Right lobe of liver (tissue), 6 donors: ENCODE data around the gene STOM. TPM values are rescaled to one million over a fixed set of nuclear protein-coding genes. Genes with fewer than 3 reads are reported as not detected.
A peak's percentile ranks its signal among the peaks of the same experiment; 100 is the strongest.

Experiments used
- ATAC-seq, 4 donors: fragments of 200-7000 bp; cut with Tn5 transposase; one replicate each; pipeline ENCODE4 v1.9.1; 2020; ENCODE audit warnings: mild to moderate bottlenecking in 4 of 4, moderate library complexity in 4 of 4
- DNase-seq, 3 donors: peaks; one replicate each; pipeline ENCODE4 v3.0.0-alpha.2; 2020
- H3K27ac ChIP-seq, 3 donors: fragments of 200-600 bp; one replicate each; pipeline ENCODE4 v1.8.0; 2022
- H3K27me3 ChIP-seq, 2 donors: fragments of 200-600 bp; one replicate each; pipeline ENCODE4 v1.8.0; 2022
- H3K36me3 ChIP-seq, 4 donors: fragments of 200-600 bp; sonication (generic) in 1 of 4; one replicate each; pipeline versions ENCODE4 v1.5.1 to v1.8.0; 2017 to 2022; ENCODE audit warnings: control low read depth in 1 of 4
- H3K4me1 ChIP-seq, 4 donors: fragments of 200-600 bp; sonication (generic) in 1 of 4; one replicate each; pipeline versions ENCODE4 v1.5.1 to v1.8.0; 2017 to 2022; ENCODE audit warnings: control low read depth in 1 of 4
- H3K4me3 ChIP-seq, 3 donors: fragments of 200-600 bp; one replicate each; pipeline ENCODE4 v1.8.0; 2022
- H3K9me3 ChIP-seq, 4 donors: fragments of 200-600 bp; sonication (generic) in 1 of 4; one replicate each; pipeline versions ENCODE4 v1.5.1 to v1.8.0; 2017 to 2022; ENCODE audit warnings: control low read depth in 1 of 4
- CTCF ChIP-seq, 4 donors: fragments of 200-600 bp in 3 of 4; fragments of 450-650 bp in 1 of 4; IDR thresholded peaks; one replicate each; pipeline versions ENCODE4 v1.5.1 to v1.8.0; 2016 to 2022; ENCODE audit warnings: antibody characterized with exemption in 4 of 4, mild to moderate bottlenecking in 2 of 4
- POLR2A ChIP-seq: fragments of 450-650 bp; IDR thresholded peaks from one replicate; pipeline ENCODE4 v1.6.1; 2017; ENCODE audit warnings: antibody characterized with exemption, mild to moderate bottlenecking
- WGBS: methylation state at CpG from one replicate; pipeline ENCODE4 v1.1.6; 2018; ENCODE audit warnings: low coverage, low lambda C conversion rate; ENCODE audit not compliant: insufficient coverage; ENCODE audit errors: missing lambda C conversion rate; 5-methylcytosine and 5-hydroxymethylcytosine counted together
- intact Hi-C, 2 donors: fragments of 100-400 bp; cut with DNase I; formaldehyde crosslinking; loops; one replicate each; pipeline versions ENCODE4 v1.11.2 to v1.14.1; 2022
- total RNA-seq, 6 experiments: library from RNA; depleted of rRNA in 2 of 6; stranded (reverse); fragments of >200 nt in 2 of 6; fragmentation: NEBNext Ultra II Directional in 3 of 6; extraction: Animal tissue kit (Norgen Biotek cat#: 25700) in 3 of 6; gene quantifications; one replicate each; pipeline versions ENCODE4 v1.1.0 to v1.2.4, GENCODE V29; 2016 to 2023
- donor health status: DM: no; HTN: yes; CAD: no.
- donor health status: DM: no; HTN: no; CAD: no.
- donor health status: DM: no; HTN: no; CAD: no.
- donor health status: DM: no; HTN: yes; CAD: no.
- donor health status: DM: no; HTN: yes; CAD: no.

The STOM gene
- total RNA-seq, 6 experiments from 2014 or later, result 232 to 655 (median 443) TPM

- no peak overlapping the region for H3K27ac ChIP-seq
- no peaks in the 10 kb centered on the region for H3K36me3 ChIP-seq
- no peaks in the 10 kb centered on the region for H3K9me3 ChIP-seq
- intact Hi-C loops, result no loop called here
- no peak overlapping the region for H3K4me3 ChIP-seq
- no peak for ATAC-seq
- WGBS, result 58% methylated on average over 4 of the region's 4 CpGs
- no peak for TF ChIP-seq POLR2A
- TF ChIP-seq CTCF (IDR thresholded peaks at IDR 0.05), result no peak
- no peak for DNase-seq
- H3K27me3 ChIP-seq, result no peaks in the 10 kb centered on the region
- peaks cover 0 to 22% (median under 1%) of the 10 kb centered on the region in 4 donors for H3K4me1 ChIP-seq
Observed at GRCh38 chr9:121297389-121297788, 72.7 kb downstream of the STOM start.

- H3K36me3 ChIP-seq, result no peaks in the 10 kb centered on the region
- no peaks in the 10 kb centered on the region for H3K27me3 ChIP-seq
- ATAC-seq (no peak), DNase-seq (peak in 1 of 3 donors; percentile 35)
- peaks cover 0 to 22% (median under 1%) of the 10 kb centered on the region in 4 donors for H3K4me1 ChIP-seq
- no peak overlapping the region for H3K27ac ChIP-seq
- H3K9me3 ChIP-seq, result no peaks in the 10 kb centered on the region
- TF ChIP-seq POLR2A, result no peak
- no peak for TF ChIP-seq CTCF (IDR thresholded peaks at IDR 0.05)
- WGBS, result 81% methylated on average over 2 of the region's 7 CpGs
- no peak overlapping the region for H3K4me3 ChIP-seq
- intact Hi-C loops, result no loop called here
Observed at GRCh38 chr9:121296213-121297127, 73.6 kb downstream of the STOM start.

GRCh38 chr9:121295662-121296191, 74.3 kb downstream of the STOM start:
- H3K36me3 ChIP-seq, result no peaks in the 10 kb centered on the region
- peak overlapping the region in 2 of 3 donors; percentile 10 to 24 for H3K27ac ChIP-seq
- H3K4me3 ChIP-seq, result no peak overlapping the region
- H3K9me3 ChIP-seq, result no peaks in the 10 kb centered on the region
- WGBS, result 100% methylated on average over 1 of the region's 5 CpGs
- TF ChIP-seq POLR2A, result no peak
- TF ChIP-seq CTCF (IDR thresholded peaks at IDR 0.05), result no peak
- ATAC-seq, result peak in 1 of 4 donors; percentile 61
- H3K4me1 ChIP-seq, result peaks cover 0 to 22% (median under 1%) of the 10 kb centered on the region in 4 donors
- intact Hi-C loops, result no loop called here
- no peaks in the 10 kb centered on the region for H3K27me3 ChIP-seq
- DNase-seq, result peak in 1 of 3 donors; percentile 62

GRCh38 chr9:121294866-121295661, 75.0 kb downstream of the STOM start:
- DNase-seq, result no peak
- H3K4me3 ChIP-seq, result no peak overlapping the region
- 82% methylated on average over 8 of the region's 13 CpGs for WGBS

More at GRCh38 chr9:121294866-121295661, 75.0 kb downstream of the STOM start:
- peaks cover 0 to 19% (median under 1%) of the 10 kb centered on the region in 4 donors for H3K4me1 ChIP-seq
- intact Hi-C loops, result no loop called here
- no peaks in the 10 kb centered on the region for H3K9me3 ChIP-seq
- ATAC-seq, result peak in 3 of 4 donors; percentile 13 to 69 (median 27)
- H3K27ac ChIP-seq, result peak overlapping the region in 2 of 3 donors; percentile 10 to 24
- TF ChIP-seq POLR2A, result no peak
- no peak for TF ChIP-seq CTCF (IDR thresholded peaks at IDR 0.05)
- no peaks in the 10 kb centered on the region for H3K27me3 ChIP-seq
- no peaks in the 10 kb centered on the region for H3K36me3 ChIP-seq
